DND-41 (cell line): Measurements from ENCODE around the gene LAMA2.

Source experiments
- ATAC-seq: fragments of 200-7000 bp; cut with Tn5 transposase; 3 replicates; pipeline ENCODE4 v1.9.1; 2021; ENCODE audit warnings: low read depth; ENCODE audit not compliant: insufficient read depth
- DNase-seq: peaks from one replicate; pipeline ENCODE4 v3.0.0-alpha.2; 2020
- H2AFZ ChIP-seq: 2 replicates; pipeline ENCODE4 v1.6.0; 2012; ENCODE audit warnings: low read depth, low read length
- H3K27ac ChIP-seq: 2 replicates; pipeline ENCODE4 v1.5.1; 2012; ENCODE audit warnings: low read length, inconsistent platforms
- H3K27me3 ChIP-seq: fragments of 200-600 bp; sonication (generic); 2 replicates; pipeline ENCODE4 v1.6.0; 2012; ENCODE audit warnings: low read length, mild to moderate bottlenecking, inconsistent platforms; ENCODE audit not compliant: insufficient read depth, poor library complexity
- H3K36me3 ChIP-seq: 2 replicates; pipeline ENCODE4 v1.5.1; 2012; ENCODE audit warnings: low read length, inconsistent platforms; ENCODE audit not compliant: insufficient read depth
- H3K4me1 ChIP-seq: 2 replicates; pipeline ENCODE4 v1.5.1; 2012; ENCODE audit warnings: mild to moderate bottlenecking, low read length; ENCODE audit not compliant: insufficient read depth
- H3K4me2 ChIP-seq: 2 replicates; pipeline ENCODE4 v1.6.0; 2012; ENCODE audit warnings: mild to moderate bottlenecking, moderate library complexity, low read length, inconsistent platforms; ENCODE audit not compliant: insufficient read depth
- H3K4me3 ChIP-seq, 2 experiments: fragments of 200-600 bp in 1 of 2; shearing (Covaris generic) in 1 of 2; 2 replicates each; pipeline ENCODE4 v1.5.1; 2012 to 2016; ENCODE audit warnings: inconsistent platforms in 2 of 2, low read length in 2 of 2, mild to moderate bottlenecking in 2 of 2, low read depth in 1 of 2, moderate library complexity in 1 of 2
- H3K79me2 ChIP-seq: 2 replicates; pipeline ENCODE4 v1.6.0; 2012; ENCODE audit warnings: low read length, inconsistent platforms; ENCODE audit not compliant: insufficient read depth
- H3K9ac ChIP-seq: 2 replicates; pipeline ENCODE4 v1.6.0; 2012; ENCODE audit warnings: low read depth, mild to moderate bottlenecking, inconsistent platforms, low read length, moderate library complexity
- H3K9me3 ChIP-seq: 2 replicates; pipeline ENCODE4 v1.5.1; 2012; ENCODE audit warnings: low read length, moderate library complexity, mild to moderate bottlenecking, inconsistent platforms; ENCODE audit not compliant: insufficient read depth, severe bottlenecking
- H4K20me1 ChIP-seq: 2 replicates; pipeline ENCODE4 v1.6.0; 2012; ENCODE audit warnings: low read length; ENCODE audit not compliant: insufficient read depth
- EZH2 ChIP-seq: IDR thresholded peaks from 3 replicates; pipeline ENCODE4 v1.6.1; 2012; ENCODE audit warnings: borderline replicate concordance, low read depth, mild to moderate bottlenecking, moderate library complexity, low read length, inconsistent platforms; ENCODE audit not compliant: severe bottlenecking
- TF ChIP-seq, protein P1 (sequence below): IDR thresholded peaks from 2 replicates; pipeline ENCODE4 v1.5.1; 2012; ENCODE audit warnings: borderline replicate concordance, low read length, moderate library complexity, mild to moderate bottlenecking; ENCODE audit not compliant: poor library complexity, severe bottlenecking; ENCODE audit errors: extremely low read depth

LAMA2 gene

DNA sequence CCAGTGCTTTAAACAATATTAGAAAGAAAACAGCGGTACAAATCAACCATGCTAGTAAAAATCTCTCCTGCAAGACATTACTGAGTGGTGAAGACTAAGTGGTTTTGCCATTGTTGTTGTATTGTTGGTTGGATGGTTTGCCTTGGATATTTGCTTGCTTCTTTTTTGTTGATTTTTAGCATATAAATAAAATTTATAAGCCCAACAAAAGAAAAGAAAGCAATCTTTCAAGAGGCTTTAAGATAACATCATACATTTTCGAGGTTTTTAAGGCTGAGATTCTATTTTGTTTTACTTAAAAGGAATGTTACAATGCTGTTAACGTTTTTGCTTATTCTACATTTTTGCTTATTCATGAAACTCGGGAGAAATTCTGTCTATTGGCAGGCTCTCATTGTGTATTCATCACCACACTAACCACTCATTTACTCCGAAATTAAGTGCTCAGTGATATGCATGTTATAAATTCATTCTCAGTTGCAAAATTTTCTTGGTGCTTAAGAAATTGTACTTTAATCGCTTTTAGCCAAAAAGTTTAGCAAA lies 139.1 kb downstream of the LAMA2 start:
- Histone ChIP-seq H3K9me3 (no peaks in the 10 kb centered on the region), H3K4me2 (no peak overlapping the region), H3K27ac (no peak overlapping the region), H3K4me1 (no peaks in the 10 kb centered on the region), H3K9ac (no peak overlapping the region), H2AFZ (no peak overlapping the region), H4K20me1 (no peaks in the 10 kb centered on the region), H3K4me3 (no peak overlapping the region), H3K79me2 (no peaks in the 10 kb centered on the region), H3K27me3 (no peaks in the 10 kb centered on the region), H3K36me3 (no peaks in the 10 kb centered on the region)
- ATAC-seq (no peak), DNase-seq (no peak)
- TF ChIP-seq, protein P1, sequence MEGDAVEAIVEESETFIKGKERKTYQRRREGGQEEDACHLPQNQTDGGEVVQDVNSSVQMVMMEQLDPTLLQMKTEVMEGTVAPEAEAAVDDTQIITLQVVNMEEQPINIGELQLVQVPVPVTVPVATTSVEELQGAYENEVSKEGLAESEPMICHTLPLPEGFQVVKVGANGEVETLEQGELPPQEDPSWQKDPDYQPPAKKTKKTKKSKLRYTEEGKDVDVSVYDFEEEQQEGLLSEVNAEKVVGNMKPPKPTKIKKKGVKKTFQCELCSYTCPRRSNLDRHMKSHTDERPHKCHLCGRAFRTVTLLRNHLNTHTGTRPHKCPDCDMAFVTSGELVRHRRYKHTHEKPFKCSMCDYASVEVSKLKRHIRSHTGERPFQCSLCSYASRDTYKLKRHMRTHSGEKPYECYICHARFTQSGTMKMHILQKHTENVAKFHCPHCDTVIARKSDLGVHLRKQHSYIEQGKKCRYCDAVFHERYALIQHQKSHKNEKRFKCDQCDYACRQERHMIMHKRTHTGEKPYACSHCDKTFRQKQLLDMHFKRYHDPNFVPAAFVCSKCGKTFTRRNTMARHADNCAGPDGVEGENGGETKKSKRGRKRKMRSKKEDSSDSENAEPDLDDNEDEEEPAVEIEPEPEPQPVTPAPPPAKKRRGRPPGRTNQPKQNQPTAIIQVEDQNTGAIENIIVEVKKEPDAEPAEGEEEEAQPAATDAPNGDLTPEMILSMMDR: no peak
- no peak for TF ChIP-seq EZH2

GRCh38 chr6:129026601-129027000 lies 143.7 kb downstream of the LAMA2 start:
- H3K4me2 ChIP-seq: no peak overlapping the region
- no peaks in the 10 kb centered on the region for H3K4me1 ChIP-seq
- no peak for TF ChIP-seq EZH2
- TF ChIP-seq, protein P1: no peak
- H3K9ac ChIP-seq: no peak overlapping the region
- H3K27me3 ChIP-seq: no peaks in the 10 kb centered on the region
- H2AFZ ChIP-seq: no peak overlapping the region
- ATAC-seq (no peak), DNase-seq (no peak)
- no peak overlapping the region for H3K27ac ChIP-seq
- H3K4me3 ChIP-seq: no peak overlapping the region
- no peaks in the 10 kb centered on the region for H3K79me2 ChIP-seq
- H4K20me1 ChIP-seq: no peaks in the 10 kb centered on the region
- H3K36me3 ChIP-seq: no peaks in the 10 kb centered on the region
- H3K9me3 ChIP-seq: no peaks in the 10 kb centered on the region

DNA sequence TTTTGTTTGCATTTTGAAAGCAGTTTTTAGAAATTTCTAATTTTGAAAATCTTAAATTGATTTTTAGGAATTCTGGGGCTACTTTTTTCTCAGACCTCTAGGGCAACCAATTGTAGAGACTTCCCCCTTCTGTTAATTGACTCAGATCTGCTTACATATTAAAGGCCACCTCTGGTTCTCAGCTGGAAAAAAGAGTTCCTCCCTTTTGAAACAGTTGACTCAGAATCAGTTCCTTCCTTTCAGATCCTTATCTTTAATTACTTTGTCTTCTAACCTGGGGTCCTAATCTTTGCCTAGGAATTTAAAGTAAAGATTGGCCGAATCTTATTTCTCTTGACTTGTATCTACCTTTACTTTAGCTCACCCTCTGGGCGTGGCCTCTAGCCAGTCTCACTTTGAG lies 146.8 kb downstream of the LAMA2 start:
- no peak overlapping the region for H2AFZ ChIP-seq
- no peak for TF ChIP-seq EZH2
- TF ChIP-seq, protein P1: no peak

DNA sequence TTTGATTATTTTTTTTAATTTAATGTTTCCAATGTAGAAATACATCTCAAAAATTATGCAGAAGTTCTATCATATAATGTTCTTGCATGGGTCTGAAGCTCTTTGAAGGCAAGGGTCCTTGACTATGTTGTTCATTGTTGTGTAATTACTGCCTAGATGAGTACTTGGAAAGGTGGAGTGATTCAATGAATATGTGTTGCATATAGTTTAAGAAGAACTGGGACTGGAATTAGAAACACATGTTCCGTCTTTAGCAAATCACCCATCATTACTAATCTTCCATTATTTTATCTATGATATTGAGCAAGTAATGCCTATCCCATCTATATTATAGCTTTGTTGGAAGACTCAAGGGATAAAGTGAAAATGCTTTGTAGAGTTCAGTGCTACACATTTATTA lies 147.3 kb downstream of the LAMA2 start:
- H2AFZ ChIP-seq: no peak overlapping the region
- no peaks in the 10 kb centered on the region for H3K36me3 ChIP-seq
- no peak for TF ChIP-seq EZH2
- TF ChIP-seq, protein P1: no peak
- no peaks in the 10 kb centered on the region for H3K27me3 ChIP-seq
- H4K20me1 ChIP-seq: no peaks in the 10 kb centered on the region
- no peak overlapping the region for H3K27ac ChIP-seq
- H3K4me3 ChIP-seq: no peak overlapping the region
- no peak for ATAC-seq
- no peaks in the 10 kb centered on the region for H3K4me1 ChIP-seq
- H3K9me3 ChIP-seq: no peaks in the 10 kb centered on the region
- no peaks in the 10 kb centered on the region for H3K79me2 ChIP-seq
- H3K4me2 ChIP-seq: no peak overlapping the region
- H3K9ac ChIP-seq: no peak overlapping the region
- DNase-seq: no peak

More for the DNA sequence above, 146.8 kb downstream of the LAMA2 start:
- no peaks in the 10 kb centered on the region for H3K27me3 ChIP-seq
- no peaks in the 10 kb centered on the region for H3K9me3 ChIP-seq
- no peaks in the 10 kb centered on the region for H3K79me2 ChIP-seq
- H3K9ac ChIP-seq: no peak overlapping the region
- H4K20me1 ChIP-seq: no peaks in the 10 kb centered on the region
- H3K36me3 ChIP-seq: no peaks in the 10 kb centered on the region
- DNase-seq: no peak
- no peak overlapping the region for H3K4me3 ChIP-seq
- no peaks in the 10 kb centered on the region for H3K4me1 ChIP-seq
- H3K27ac ChIP-seq: no peak overlapping the region
- ATAC-seq: no peak
- no peak overlapping the region for H3K4me2 ChIP-seq
